ENCODE data around the gene NLRC3.
A peak's percentile ranks its signal among the peaks of the same experiment; 100 is the strongest.
"Not testable (repeated sequence)": the region's sequence is repeated elsewhere in the genome, so short reads cannot be mapped to it uniquely, and the experiment has no call there.

NLRC3 gene

DNA sequence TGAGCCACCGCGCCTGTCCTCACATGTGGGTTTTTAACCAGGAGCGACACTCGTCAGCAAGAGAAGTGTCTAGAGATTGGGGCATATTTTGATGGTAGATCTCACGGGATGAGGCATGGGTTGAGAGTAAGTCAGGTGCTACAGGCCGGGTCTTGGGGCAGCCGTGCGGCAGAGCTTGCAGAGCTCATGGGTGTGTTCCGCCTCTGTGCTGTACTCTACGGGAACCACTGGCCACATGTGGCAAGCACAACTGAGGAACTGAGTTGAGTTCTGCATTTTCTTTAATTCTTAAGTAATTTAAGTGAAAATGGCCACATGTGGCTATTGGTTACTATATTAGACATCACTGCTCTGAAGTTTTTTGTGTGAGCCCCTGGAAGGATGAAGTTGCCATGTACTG lies 66.8 kb downstream of the NLRC3 start:
- no peak for DNase-seq

DNA sequence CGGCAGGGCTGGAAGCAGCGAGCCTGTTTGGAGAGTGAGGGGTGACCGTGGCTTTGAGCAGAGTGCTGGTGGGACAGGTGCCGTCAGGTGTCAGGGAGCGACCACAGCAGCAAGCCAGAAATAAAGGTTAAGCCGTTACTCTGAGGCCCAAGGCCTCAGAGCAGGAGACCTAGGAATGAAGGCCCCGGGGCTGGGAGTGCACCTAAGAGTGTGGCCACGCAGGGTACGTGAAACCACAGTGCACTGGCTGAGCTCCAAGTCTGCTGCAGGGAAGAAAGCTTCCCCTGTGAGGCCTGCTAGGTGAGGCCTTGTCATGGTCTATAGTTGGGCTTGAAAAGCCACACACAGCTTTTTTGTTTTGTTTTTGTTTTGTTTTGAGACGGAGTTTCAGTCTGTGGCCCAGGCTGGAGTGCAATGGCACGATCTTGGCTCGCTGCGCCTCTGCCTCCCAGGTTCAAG lies 67.7 kb downstream of the NLRC3 start:
- no peak for DNase-seq

DNA sequence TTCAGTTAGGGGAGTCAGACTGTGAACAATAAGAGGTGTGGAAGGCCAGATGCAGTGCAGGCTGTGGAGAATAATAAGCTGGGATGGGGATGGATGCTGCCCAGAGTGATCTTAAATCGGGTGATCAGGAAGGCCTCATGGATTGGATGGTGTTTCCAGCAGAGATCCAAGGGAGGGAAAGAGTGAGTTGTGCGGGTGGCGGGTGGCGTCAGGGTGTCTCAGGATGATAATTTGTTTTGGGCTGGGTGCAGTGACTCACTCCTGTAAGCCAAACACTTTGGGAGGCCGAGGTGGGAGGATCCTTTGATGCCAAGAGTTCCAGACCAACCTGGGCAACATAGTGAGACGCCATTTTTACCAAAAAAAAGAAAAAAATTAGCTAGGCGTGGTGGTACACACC lies 68.5 kb downstream of the NLRC3 start:
- DNase-seq: no peak

DNA sequence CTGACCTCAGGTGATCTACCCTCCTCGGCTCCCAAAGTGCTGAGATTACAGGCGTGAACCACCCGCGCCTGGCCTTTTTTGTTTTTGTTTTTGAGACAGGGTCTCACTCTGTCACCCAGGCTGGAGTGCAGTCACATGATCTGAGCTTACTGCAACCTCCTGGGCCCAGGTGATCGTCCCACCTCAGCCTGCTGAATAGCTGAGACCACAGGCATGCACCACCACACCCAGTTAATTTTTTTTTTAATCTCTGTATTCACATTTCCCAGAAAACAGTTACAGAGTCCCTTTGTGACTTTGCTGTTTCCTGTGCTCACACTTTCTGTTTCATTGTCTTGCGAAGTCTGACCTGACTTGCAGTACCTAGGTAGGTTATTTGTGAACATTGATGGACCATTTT lies 73.7 kb downstream of the NLRC3 start:
- no peak for DNase-seq

GRCh38 chr16:3501783-3502400 lies 75.3 kb downstream of the NLRC3 start:
- DNase-seq: no peak

DNA sequence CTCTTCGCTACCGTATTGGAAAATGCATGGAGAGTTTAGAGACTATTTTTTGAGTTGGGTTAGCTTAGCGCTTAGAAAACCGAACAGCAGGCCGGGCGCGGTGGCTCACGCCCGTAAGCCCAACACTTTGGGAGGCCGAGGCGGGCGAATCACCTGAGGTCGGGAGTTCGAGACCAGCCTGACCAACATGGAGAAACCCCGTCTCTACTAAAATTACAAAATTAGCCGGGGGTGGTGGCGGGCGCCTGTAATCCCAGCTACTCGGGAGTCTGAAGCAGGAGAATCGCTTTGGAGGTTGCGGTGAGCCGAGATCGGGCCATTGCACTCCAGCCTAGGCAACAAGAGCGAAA lies 75.8 kb downstream of the NLRC3 start:
- not testable (repeated sequence) for DNase-seq

DNA sequence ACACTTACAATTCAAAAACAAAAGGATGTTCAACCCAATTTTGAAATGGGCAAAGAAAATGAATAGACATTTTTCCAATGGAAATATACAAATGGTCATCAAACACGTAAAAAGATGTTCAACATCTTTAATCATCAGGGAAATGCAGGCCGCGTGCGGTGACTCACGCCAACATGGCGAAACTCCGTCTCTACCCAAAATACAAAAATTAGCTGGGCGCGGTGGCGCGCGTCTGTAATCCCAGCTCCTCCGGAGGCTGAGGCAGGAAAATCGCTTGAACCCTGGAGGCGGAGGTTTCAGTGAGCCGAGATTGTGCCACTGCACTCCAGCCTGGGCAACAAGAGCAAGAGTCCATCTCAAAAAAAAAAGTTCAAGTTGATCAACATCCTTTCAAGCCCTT lies 78.2 kb downstream of the NLRC3 start:
- no peak for DNase-seq

DNA sequence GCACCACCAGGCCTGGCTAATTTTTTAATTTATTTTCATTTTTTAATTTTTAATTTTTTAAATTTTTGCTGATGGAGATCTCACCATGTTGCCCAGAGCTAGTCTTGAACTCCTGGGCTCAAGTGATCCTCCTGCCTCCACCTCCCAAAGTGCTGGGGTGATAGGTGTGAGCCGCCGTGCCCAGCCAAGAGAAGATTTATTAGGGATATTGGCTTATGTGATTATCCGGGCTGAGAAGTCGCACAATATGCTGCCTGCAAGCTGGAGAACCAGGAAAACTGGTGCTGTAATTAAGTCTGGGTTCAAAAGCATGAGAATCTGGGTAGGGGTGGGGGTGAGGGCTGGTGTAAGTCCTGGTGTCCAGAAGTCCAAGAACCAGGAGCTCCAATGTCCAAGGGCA lies 79.4 kb downstream of the NLRC3 start:
- no peak for DNase-seq

- no peak for DNase-seq
Measured at GRCh38 chr16:3496386-3496785, 80.8 kb downstream of the NLRC3 start.

DNA sequence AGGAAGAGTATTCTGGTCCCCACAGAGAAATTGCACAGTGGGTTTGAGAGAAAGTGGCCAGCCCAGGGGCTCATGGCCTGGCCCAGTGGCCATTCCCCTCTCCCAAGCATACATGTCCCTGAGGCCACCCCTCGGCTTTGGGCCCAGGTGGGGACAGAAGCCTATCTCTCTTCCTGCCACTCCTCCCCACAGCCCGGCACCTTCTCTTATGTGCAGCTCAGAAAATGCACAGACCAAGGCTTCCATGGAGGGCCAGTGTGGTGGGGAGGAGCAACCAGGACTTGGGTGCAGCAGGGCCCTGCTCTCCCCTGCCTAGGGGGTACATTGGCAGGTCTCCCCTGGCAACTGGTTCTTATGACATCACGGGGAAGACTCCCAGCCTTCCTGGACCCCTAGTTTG lies 82.0 kb downstream of the NLRC3 start, which contains the start of gene C16orf90:
Gene C16orf90, minus strand, starts transcription at position 314 of the 400 bp plus-strand sequence. Its CDS starts 68 bp downstream, at position 246.
- no peak for DNase-seq

- DNase-seq: no peak
Measured at GRCh38 chr16:3494386-3494973, 82.7 kb downstream of the NLRC3 start.

GRCh38 chr16:3492356-3492755 lies 84.8 kb downstream of the NLRC3 start:
- DNase-seq: no peak

DNA sequence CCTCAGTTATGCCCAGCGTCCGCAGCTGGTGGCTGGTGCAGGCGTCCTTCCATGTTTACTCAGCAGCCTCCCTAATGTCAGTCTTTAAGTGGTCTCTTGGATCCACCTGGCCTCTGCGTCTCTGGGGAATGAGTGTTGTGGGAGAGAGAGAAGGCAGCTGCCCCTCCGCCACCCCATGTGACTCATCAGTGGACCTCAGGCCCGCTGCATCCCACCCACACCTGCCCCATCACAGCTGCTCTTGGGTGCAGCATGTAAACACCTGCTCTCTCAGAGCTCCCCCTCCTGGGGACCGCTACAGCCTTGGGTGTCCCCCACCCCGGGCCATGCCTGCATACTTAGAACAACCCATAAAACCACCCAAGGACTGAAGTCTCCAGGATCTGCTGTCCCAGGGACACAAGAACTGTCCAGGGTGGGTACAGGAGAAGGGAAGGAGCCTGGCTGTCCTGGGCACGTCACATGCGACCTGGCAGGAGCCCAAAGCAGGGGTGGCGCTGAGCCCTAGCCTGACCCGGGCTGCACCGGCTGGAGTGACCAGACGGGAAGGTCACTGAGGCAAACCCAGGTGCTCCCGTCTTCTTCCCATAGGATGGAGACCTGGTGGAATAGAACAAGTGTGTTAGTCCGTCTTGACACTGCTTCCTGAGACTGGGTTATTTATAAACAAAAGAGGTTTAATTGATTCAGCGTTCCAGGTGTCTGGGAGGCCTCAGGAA lies 86.1 kb downstream of the NLRC3 start:
- peak; percentile 19 for DNase-seq

Measured in NCI-H1436 treated with DMSO at 0.1 percent for 48 hours (cell line).